ENCODE measurements around the gene KIF22. TPM values are rescaled to one million over a fixed set of nuclear protein-coding genes. Genes with fewer than 3 reads are reported as not detected.

KIF22 gene
- polyA plus RNA-seq, 1 of the 3 experiments (the other 2 are of a cell fraction): 64.1 TPM

DNA sequence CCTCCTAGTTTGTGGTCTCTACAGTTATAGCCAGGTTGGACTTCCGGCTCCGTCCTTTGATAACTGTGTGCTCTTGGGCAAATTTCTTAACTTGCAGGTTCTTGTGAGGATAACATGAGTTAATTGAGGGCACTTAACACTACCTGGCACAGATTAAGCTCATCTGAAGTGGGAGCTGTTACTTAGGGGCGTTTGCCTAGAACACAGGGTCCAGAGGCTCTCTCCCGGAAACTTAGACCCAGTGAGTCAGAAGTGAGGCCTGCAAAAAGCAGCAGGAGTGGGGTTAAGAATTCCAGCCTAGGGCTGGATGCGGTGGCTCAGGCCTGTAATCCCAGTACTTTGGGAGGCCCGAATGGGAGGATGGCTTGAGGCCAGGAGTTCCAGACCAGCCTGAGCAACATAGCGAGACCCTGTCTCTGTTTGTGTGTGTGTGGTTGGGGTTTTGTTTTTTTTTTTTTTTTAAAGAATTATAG, 31.1 kb downstream of the KIF22 start (continued):
- TF ChIP-seq, protein P1, sequence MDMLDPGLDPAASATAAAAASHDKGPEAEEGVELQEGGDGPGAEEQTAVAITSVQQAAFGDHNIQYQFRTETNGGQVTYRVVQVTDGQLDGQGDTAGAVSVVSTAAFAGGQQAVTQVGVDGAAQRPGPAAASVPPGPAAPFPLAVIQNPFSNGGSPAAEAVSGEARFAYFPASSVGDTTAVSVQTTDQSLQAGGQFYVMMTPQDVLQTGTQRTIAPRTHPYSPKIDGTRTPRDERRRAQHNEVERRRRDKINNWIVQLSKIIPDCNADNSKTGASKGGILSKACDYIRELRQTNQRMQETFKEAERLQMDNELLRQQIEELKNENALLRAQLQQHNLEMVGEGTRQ (IDR thresholded peaks at IDR 0.05; ENCODE audit: borderline replicate concordance, low read depth, low read length): no peak
- TF ChIP-seq FOXJ3 (CRISPR knock-in tag; IDR thresholded peaks at IDR 0.05) (no peak), SMC3 (IDR thresholded peaks at IDR 0.05; ENCODE audit: low read depth, low read length) (no peak), MXI1 (IDR thresholded peaks at IDR 0.05; ENCODE audit: low read depth, low read length) (no peak)
- TF ChIP-seq, protein P2, sequence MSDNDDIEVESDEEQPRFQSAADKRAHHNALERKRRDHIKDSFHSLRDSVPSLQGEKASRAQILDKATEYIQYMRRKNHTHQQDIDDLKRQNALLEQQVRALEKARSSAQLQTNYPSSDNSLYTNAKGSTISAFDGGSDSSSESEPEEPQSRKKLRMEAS (IDR thresholded peaks at IDR 0.05; ENCODE audit: low read depth): 0 out of 2 replicates have a peak, but pooled peaks have one; percentile 30
- TF ChIP-seq, protein P3, sequence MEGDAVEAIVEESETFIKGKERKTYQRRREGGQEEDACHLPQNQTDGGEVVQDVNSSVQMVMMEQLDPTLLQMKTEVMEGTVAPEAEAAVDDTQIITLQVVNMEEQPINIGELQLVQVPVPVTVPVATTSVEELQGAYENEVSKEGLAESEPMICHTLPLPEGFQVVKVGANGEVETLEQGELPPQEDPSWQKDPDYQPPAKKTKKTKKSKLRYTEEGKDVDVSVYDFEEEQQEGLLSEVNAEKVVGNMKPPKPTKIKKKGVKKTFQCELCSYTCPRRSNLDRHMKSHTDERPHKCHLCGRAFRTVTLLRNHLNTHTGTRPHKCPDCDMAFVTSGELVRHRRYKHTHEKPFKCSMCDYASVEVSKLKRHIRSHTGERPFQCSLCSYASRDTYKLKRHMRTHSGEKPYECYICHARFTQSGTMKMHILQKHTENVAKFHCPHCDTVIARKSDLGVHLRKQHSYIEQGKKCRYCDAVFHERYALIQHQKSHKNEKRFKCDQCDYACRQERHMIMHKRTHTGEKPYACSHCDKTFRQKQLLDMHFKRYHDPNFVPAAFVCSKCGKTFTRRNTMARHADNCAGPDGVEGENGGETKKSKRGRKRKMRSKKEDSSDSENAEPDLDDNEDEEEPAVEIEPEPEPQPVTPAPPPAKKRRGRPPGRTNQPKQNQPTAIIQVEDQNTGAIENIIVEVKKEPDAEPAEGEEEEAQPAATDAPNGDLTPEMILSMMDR (IDR thresholded peaks at IDR 0.05): no peak

DNA sequence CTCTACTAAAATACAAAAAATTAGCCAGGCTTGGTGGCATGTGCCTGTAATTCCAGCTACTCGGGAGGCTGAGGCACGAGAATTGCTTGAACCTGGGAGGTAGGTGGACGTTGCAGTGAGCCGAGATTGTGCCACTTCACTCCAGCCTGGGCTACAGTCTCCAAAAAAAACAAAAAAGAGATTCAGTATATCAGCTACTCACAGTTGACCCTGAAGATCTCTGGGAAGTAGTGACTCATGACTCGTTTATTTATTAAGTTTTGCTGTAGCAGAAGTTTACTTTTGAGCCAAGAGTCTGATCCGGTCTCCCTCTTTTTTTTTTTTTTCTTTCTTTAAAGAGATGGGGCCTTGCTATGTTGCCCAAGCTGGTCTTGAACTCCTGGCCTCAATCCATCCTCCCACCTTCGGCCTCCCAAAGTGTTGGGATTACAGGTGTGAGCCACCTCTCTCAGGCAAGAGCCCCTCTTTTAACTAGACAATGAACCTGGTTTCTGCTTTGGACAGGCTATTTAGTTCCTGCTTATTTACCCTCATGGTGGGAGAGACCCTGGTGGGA, 34.1 kb downstream of the KIF22 start:
- WGBS (ENCODE audit: low lambda C conversion rate): 14% methylated on average over 7 of the region's 7 CpGs
- H3K79me2 ChIP-seq (ENCODE audit: insufficient read depth): peaks cover 86% of the 10 kb centered on the region
- ChIA-PET CTCF (interaction anchor here (0.8 to 14.0 kb wide), 4 partner anchors 9 to 196 kb away, joined by 3 to 129 read pairs (median 4); partner anchors contain the start of gene PAGR1), POLR2A (no interaction called here)
- peak overlapping the region; percentile 78 for H3K9ac ChIP-seq
- no peak for DNase-seq
- no peak overlapping the region for H2AFZ ChIP-seq (ENCODE audit: low read depth)
- H3K4me1 ChIP-seq (ENCODE audit: control insufficient read depth in 1 of 2, insufficient read depth in 2 of 2, low read depth in 1 of 2, low read length in 1 of 2): peaks cover 25 to 37% of the 10 kb centered on the region in 2 experiments; a peak in 3 of 4 replicates
- peak overlapping the region; percentile 90 for H3K4me2 ChIP-seq
- H3K4me3 ChIP-seq (ENCODE audit: low read depth in 2 of 2, low read length in 1 of 2): peak overlapping the region in 1 of 2 experiments; percentile 53; a peak in 2 of 4 replicates
- H3F3A ChIP-seq (replicated peaks; ENCODE audit: insufficient read depth): peaks cover 51% of the 10 kb centered on the region
- no peaks in the 10 kb centered on the region for H3K9me3 ChIP-seq
- H3K36me3 ChIP-seq (replicated peaks in 1 of 2; ENCODE audit: control insufficient read depth in 1 of 2, insufficient read depth in 2 of 2, low read length in 1 of 2): peaks cover under 1 to 8% of the 10 kb centered on the region in 2 experiments
- no peaks in the 10 kb centered on the region for H3K27me3 ChIP-seq (ENCODE audit: insufficient read depth)
- peak overlapping the region; percentile 54 to 97; a peak in 3 of 4 replicates for H3K27ac ChIP-seq (ENCODE audit: low read depth in 2 of 2, low read length in 1 of 2)
- H3K9me2 ChIP-seq: no peaks in the 10 kb centered on the region
- H4K20me1 ChIP-seq (ENCODE audit: insufficient read depth): no peaks in the 10 kb centered on the region
- TF ChIP-seq, protein P3 (IDR thresholded peaks at IDR 0.05): no peak
- TF ChIP-seq, protein P4, sequence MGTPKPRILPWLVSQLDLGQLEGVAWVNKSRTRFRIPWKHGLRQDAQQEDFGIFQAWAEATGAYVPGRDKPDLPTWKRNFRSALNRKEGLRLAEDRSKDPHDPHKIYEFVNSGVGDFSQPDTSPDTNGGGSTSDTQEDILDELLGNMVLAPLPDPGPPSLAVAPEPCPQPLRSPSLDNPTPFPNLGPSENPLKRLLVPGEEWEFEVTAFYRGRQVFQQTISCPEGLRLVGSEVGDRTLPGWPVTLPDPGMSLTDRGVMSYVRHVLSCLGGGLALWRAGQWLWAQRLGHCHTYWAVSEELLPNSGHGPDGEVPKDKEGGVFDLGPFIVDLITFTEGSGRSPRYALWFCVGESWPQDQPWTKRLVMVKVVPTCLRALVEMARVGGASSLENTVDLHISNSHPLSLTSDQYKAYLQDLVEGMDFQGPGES (IDR thresholded peaks at IDR 0.05; ENCODE audit: low read depth, low read length): no peak
- TF ChIP-seq RFX5 (IDR thresholded peaks at IDR 0.05; ENCODE audit: low read length) (no peak), FOXM1 (IDR thresholded peaks at IDR 0.05; ENCODE audit: low read depth) (peak; percentile 21; the same call in 1 of the 2 replicates), JUND (IDR thresholded peaks at IDR 0.05) (peak; percentile 74), RAD21 (IDR thresholded peaks at IDR 0.05; ENCODE audit: low read length) (no peak), ELF1 (IDR thresholded peaks at IDR 0.05) (no peak), SMC3 (IDR thresholded peaks at IDR 0.05; ENCODE audit: low read depth, low read length) (no peak), SIN3A (IDR thresholded peaks at IDR 0.05; ENCODE audit: borderline replicate concordance, low read depth, low read length) (no peak), GABPA (IDR thresholded peaks at IDR 0.05; ENCODE audit: low read depth) (no peak), FOSL2 (IDR thresholded peaks at IDR 0.05; ENCODE audit: borderline replicate concordance, low read depth) (peak; percentile 85), RXRA (IDR thresholded peaks at IDR 0.05; ENCODE audit: borderline replicate concordance, low read depth) (peak; percentile 30; the same call in 1 of the 2 replicates), FOXJ3 (CRISPR knock-in tag; IDR thresholded peaks at IDR 0.05) (no peak), MEF2A (IDR thresholded peaks at IDR 0.05; ENCODE audit: borderline replicate concordance, low read depth) (no peak), POLR2AphosphoS5 (IDR thresholded peaks at IDR 0.05; ENCODE audit: low read depth, low read length) (no peak; the same call in 1 of the 2 replicates), TEAD4 (IDR thresholded peaks at IDR 0.05; ENCODE audit: borderline replicate concordance, insufficient read depth) (no peak)
- TF ChIP-seq, protein P5, sequence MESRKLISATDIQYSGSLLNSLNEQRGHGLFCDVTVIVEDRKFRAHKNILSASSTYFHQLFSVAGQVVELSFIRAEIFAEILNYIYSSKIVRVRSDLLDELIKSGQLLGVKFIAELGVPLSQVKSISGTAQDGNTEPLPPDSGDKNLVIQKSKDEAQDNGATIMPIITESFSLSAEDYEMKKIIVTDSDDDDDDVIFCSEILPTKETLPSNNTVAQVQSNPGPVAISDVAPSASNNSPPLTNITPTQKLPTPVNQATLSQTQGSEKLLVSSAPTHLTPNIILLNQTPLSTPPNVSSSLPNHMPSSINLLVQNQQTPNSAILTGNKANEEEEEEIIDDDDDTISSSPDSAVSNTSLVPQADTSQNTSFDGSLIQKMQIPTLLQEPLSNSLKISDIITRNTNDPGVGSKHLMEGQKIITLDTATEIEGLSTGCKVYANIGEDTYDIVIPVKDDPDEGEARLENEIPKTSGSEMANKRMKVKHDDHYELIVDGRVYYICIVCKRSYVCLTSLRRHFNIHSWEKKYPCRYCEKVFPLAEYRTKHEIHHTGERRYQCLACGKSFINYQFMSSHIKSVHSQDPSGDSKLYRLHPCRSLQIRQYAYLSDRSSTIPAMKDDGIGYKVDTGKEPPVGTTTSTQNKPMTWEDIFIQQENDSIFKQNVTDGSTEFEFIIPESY (IDR thresholded peaks at IDR 0.05; ENCODE audit: borderline replicate concordance, low read depth): no peak

Measured in SK-N-SH (cell line).